T-helper 22 cell (primary cell): ENCODE results near the gene CCR5AS.
A peak's percentile ranks its signal among the peaks of the same experiment; 100 is the strongest.

Source experiments
- DNase-seq: peaks from one replicate; pipeline ENCODE4 v3.0.0-alpha.2; 2020; ENCODE audit warnings: low read depth

Gene CCR5AS

GRCh38 chr3:46378426-46378942, 28.4 kb downstream of the CCR5AS start:
- DNase-seq: no peak

GRCh38 chr3:46375814-46376213, 31.1 kb downstream of the CCR5AS start:
- no peak for DNase-seq

- no peak for DNase-seq
Measured at GRCh38 chr3:46375218-46375617, 31.6 kb downstream of the CCR5AS start.

- DNase-seq: no peak
Measured at GRCh38 chr3:46374755-46375154, 32.1 kb downstream of the CCR5AS start.

- DNase-seq: no peak
Measured at GRCh38 chr3:46372492-46373359, 34.1 kb downstream of the CCR5AS start.

- no peak for DNase-seq
Measured at GRCh38 chr3:46371519-46372340, 35.1 kb downstream of the CCR5AS start.

- DNase-seq: peak; percentile 19
Measured at GRCh38 chr3:46370839-46371518, 35.9 kb downstream of the CCR5AS start, which contains the start of gene CCR5. TSS of gene CCR5 (plus strand) at chr3:46370946. CDS start at chr3:46372903, 1,957 bp downstream.

- no peak for DNase-seq
Measured at GRCh38 chr3:46369675-46370132, 37.2 kb downstream of the CCR5AS start.

- no peak for DNase-seq
Measured at GRCh38 chr3:46369151-46369550, 37.7 kb downstream of the CCR5AS start.

- DNase-seq: peak; percentile 40
Measured at GRCh38 chr3:46368569-46368968, 38.3 kb downstream of the CCR5AS start.

GRCh38 chr3:46367811-46368210, 39.1 kb downstream of the CCR5AS start:
- DNase-seq: no peak

GRCh38 chr3:46365737-46366524, 40.9 kb downstream of the CCR5AS start:
- DNase-seq: no peak

GRCh38 chr3:46365041-46365440, 41.8 kb downstream of the CCR5AS start:
- DNase-seq: no peak

- DNase-seq: no peak
Measured at GRCh38 chr3:46361408-46362283, 45.2 kb downstream of the CCR5AS start.

- DNase-seq: no peak
Measured at GRCh38 chr3:46360907-46361306, 46.0 kb downstream of the CCR5AS start.

GRCh38 chr3:46359733-46360493, 47.0 kb downstream of the CCR5AS start:
- no peak for DNase-seq

GRCh38 chr3:46358466-46358865, 48.4 kb downstream of the CCR5AS start:
- DNase-seq: no peak

GRCh38 chr3:46356909-46357308, 50.0 kb downstream of the CCR5AS start:
- DNase-seq: no peak

- DNase-seq: no peak
Measured at GRCh38 chr3:46356276-46356675, 50.6 kb downstream of the CCR5AS start.
